HEK293 (cell line): ENCODE data around the gene FAM76A.

Experiments used
- GLIS2 ChIP-seq: fragments of 450-650 bp; formaldehyde crosslinking; IDR thresholded peaks from 2 replicates; pipeline ENCODE4 v1.5.1; 2016; ENCODE audit warnings: missing biosample characterization, missing genetic modification characterization
- KLF10 ChIP-seq: fragments of 450-650 bp; IDR thresholded peaks from 2 replicates; pipeline ENCODE4 v1.5.1; 2018; ENCODE audit warnings: missing biosample characterization, mild to moderate bottlenecking, missing genetic modification characterization
- REST ChIP-seq: fragments of 450-650 bp; formaldehyde crosslinking; IDR thresholded peaks from 2 replicates; pipeline ENCODE4 v1.5.1; 2016; ENCODE audit warnings: missing biosample characterization, missing genetic modification characterization
- SCRT1 ChIP-seq: fragments of 450-650 bp; formaldehyde crosslinking; IDR thresholded peaks from 2 replicates; pipeline ENCODE4 v1.5.1; 2016; ENCODE audit warnings: missing biosample characterization, missing genetic modification characterization, borderline replicate concordance
- YY1 ChIP-seq: fragments of 450-650 bp; formaldehyde crosslinking; IDR thresholded peaks from 2 replicates; pipeline ENCODE4 v1.5.1; 2018; ENCODE audit warnings: missing biosample characterization, missing genetic modification characterization
- ZBTB8A ChIP-seq: fragments of 450-650 bp; formaldehyde crosslinking; IDR thresholded peaks from 2 replicates; pipeline ENCODE4 v1.5.1; 2016; ENCODE audit warnings: missing biosample characterization, missing genetic modification characterization
- ZEB2 ChIP-seq: fragments of 450-650 bp; formaldehyde crosslinking; IDR thresholded peaks from 2 replicates; pipeline ENCODE4 v1.5.1; 2016; ENCODE audit warnings: missing biosample characterization, missing genetic modification characterization
- ZNF121 ChIP-seq: fragments of 450-650 bp; formaldehyde crosslinking; IDR thresholded peaks from 2 replicates; pipeline ENCODE4 v1.5.1; 2016; ENCODE audit warnings: missing biosample characterization, missing genetic modification characterization
- ZNF174 ChIP-seq: fragments of 450-650 bp; formaldehyde crosslinking; IDR thresholded peaks from 2 replicates; pipeline ENCODE4 v1.5.0; 2017; ENCODE audit warnings: missing biosample characterization, mild to moderate bottlenecking, missing genetic modification characterization
- ZNF501 ChIP-seq: fragments of 450-650 bp; formaldehyde crosslinking; IDR thresholded peaks from 2 replicates; pipeline ENCODE4 v1.5.1; 2016; ENCODE audit warnings: missing biosample characterization, missing genetic modification characterization
- ZNF704 ChIP-seq: fragments of 450-650 bp; formaldehyde crosslinking; IDR thresholded peaks from 2 replicates; pipeline ENCODE4 v1.5.1; 2016; ENCODE audit warnings: missing biosample characterization, missing genetic modification characterization
- TF ChIP-seq, protein P1 (sequence below): fragments of 450-650 bp; formaldehyde crosslinking; IDR thresholded peaks from 2 replicates; pipeline ENCODE4 v1.5.1; 2016; ENCODE audit warnings: missing biosample characterization, missing genetic modification characterization

DNA sequence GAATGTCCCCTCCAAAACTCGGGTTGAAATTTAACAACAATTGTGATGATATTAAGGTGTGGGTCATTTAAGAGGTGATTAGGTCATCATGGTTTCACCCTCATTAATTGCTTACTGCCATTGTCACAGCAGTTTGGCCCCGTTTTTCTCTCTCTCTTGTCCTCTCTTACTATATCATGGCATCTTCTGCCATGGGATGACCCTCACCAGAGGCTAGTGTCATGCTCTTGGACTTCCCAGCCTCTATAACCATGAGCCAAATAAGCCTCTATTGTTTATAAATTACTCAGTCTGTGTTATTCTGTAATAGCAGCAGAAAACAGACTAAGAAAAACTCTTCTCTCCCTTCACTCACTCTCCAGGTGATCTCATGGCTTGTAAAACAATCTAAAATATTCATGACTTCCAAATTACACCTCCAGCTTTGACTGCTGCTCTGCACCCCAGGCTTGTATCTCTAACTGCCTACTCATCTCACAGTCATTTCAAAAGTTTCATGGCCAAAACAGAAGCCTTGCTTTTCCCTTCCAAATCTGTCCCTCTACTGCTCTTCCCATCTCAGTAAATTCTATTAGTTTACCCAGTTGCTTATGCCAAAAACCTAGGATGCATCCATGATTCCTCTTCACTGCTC is 9.4 kb upstream of the FAM76A start:
- TF ChIP-seq GLIS2 (tag by site-specific recombination) (no peak), ZNF704 (tag by site-specific recombination) (no peak), REST (tag by site-specific recombination) (no peak), ZNF501 (tag by site-specific recombination) (no peak), YY1 (tag by site-specific recombination) (no peak), ZBTB8A (tag by site-specific recombination) (no peak), ZNF121 (tag by site-specific recombination) (no peak), ZEB2 (tag by site-specific recombination) (no peak), KLF10 (tag by site-specific recombination) (no peak), SCRT1 (tag by site-specific recombination) (no peak), ZNF174 (no peak)
- TF ChIP-seq, protein P1, sequence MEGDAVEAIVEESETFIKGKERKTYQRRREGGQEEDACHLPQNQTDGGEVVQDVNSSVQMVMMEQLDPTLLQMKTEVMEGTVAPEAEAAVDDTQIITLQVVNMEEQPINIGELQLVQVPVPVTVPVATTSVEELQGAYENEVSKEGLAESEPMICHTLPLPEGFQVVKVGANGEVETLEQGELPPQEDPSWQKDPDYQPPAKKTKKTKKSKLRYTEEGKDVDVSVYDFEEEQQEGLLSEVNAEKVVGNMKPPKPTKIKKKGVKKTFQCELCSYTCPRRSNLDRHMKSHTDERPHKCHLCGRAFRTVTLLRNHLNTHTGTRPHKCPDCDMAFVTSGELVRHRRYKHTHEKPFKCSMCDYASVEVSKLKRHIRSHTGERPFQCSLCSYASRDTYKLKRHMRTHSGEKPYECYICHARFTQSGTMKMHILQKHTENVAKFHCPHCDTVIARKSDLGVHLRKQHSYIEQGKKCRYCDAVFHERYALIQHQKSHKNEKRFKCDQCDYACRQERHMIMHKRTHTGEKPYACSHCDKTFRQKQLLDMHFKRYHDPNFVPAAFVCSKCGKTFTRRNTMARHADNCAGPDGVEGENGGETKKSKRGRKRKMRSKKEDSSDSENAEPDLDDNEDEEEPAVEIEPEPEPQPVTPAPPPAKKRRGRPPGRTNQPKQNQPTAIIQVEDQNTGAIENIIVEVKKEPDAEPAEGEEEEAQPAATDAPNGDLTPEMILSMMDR (tag by site-specific recombination) = no peak
